ENCODE results near the gene TRIM37. TPM values are rescaled to one million over a fixed set of nuclear protein-coding genes. Genes with fewer than 3 reads are reported as not detected.

The TRIM37 gene
- polyA plus RNA-seq, 1 of the 3 experiments (the other 2 are of a cell fraction): 20.5 TPM

GRCh38 chr17:59028328-59028727 lies 78.4 kb downstream of the TRIM37 start (continued):
- TF ChIP-seq ZBTB33 (IDR thresholded peaks at IDR 0.05; ENCODE audit: borderline replicate concordance, low read depth) (no peak), MAX (IDR thresholded peaks at IDR 0.05; ENCODE audit: low read depth) (no peak), EZH2phosphoT487 (IDR thresholded peaks at IDR 0.05; ENCODE audit: borderline replicate concordance, low read depth) (no peak), CHD2 (IDR thresholded peaks at IDR 0.05; ENCODE audit: low read length, partially characterized antibody) (no peak)

- CTCF ChIA-PET: no interaction called here
- POLR2A ChIA-PET: no interaction called here
These were observed 78.9 kb downstream of the TRIM37 start for GRCh38 chr17:59027750-59028149.

More at GRCh38 chr17:59027750-59028149, 78.9 kb downstream of the TRIM37 start:
- peaks cover 5% of the 10 kb centered on the region for H3F3A ChIP-seq (replicated peaks; ENCODE audit: insufficient read depth)
- H3K9me3 ChIP-seq: no peaks in the 10 kb centered on the region
- no peak for TF ChIP-seq EP300 (IDR thresholded peaks at IDR 0.05; ENCODE audit: borderline replicate concordance in 1 of 2, low read depth in 1 of 2, low read length in 1 of 2)
- TF ChIP-seq RFX5 (IDR thresholded peaks at IDR 0.05; ENCODE audit: low read length): no peak
- TF ChIP-seq JUND (IDR thresholded peaks at IDR 0.05): no peak
- no peak for TF ChIP-seq TAF1 (IDR thresholded peaks at IDR 0.05; ENCODE audit: borderline replicate concordance, low read depth, low read length)
- no peak for TF ChIP-seq FOXJ3 (CRISPR knock-in tag; IDR thresholded peaks at IDR 0.05)
- TF ChIP-seq REST (IDR thresholded peaks at IDR 0.05; ENCODE audit: low read depth, low read length): no peak
- TF ChIP-seq ZBTB33 (IDR thresholded peaks at IDR 0.05; ENCODE audit: borderline replicate concordance, low read depth): no peak
- TF ChIP-seq NFIC (IDR thresholded peaks at IDR 0.05; ENCODE audit: borderline replicate concordance): no peak
- TF ChIP-seq YY1 (IDR thresholded peaks at IDR 0.05; ENCODE audit: low read depth): no peak
- WGBS (ENCODE audit: low lambda C conversion rate): 79% methylated on average over 4 of the region's 4 CpGs
- H3K9me2 ChIP-seq: no peaks in the 10 kb centered on the region
- peaks cover 45 to 52% of the 10 kb centered on the region in 2 experiments for H3K36me3 ChIP-seq (replicated peaks in 1 of 2; ENCODE audit: control insufficient read depth in 1 of 2, insufficient read depth in 2 of 2, low read length in 1 of 2)
- H3K4me2 ChIP-seq: no peak overlapping the region
- no peak overlapping the region for H3K4me3 ChIP-seq (ENCODE audit: low read depth in 2 of 2, low read length in 1 of 2)
- H3K79me2 ChIP-seq (ENCODE audit: insufficient read depth): peaks cover 5% of the 10 kb centered on the region; the same call in 1 of the 2 replicates
- H3K27me3 ChIP-seq (ENCODE audit: insufficient read depth): no peaks in the 10 kb centered on the region
- no peak overlapping the region for H3K9ac ChIP-seq
- no peak overlapping the region for H3K27ac ChIP-seq (ENCODE audit: low read depth in 2 of 2, low read length in 1 of 2)
- H2AFZ ChIP-seq (ENCODE audit: low read depth): no peak overlapping the region
- H3K4me1 ChIP-seq (ENCODE audit: control insufficient read depth in 1 of 2, insufficient read depth in 2 of 2, low read depth in 1 of 2, low read length in 1 of 2): no peaks in the 10 kb centered on the region
- no peak for DNase-seq
- no peaks in the 10 kb centered on the region for H4K20me1 ChIP-seq (ENCODE audit: insufficient read depth)
